HG02610 (cell line): ENCODE results near the gene CKMT1B.
"Not testable (repeated sequence)": the region's sequence is repeated elsewhere in the genome, so short reads cannot be mapped to it uniquely, and the experiment has no call there.

Source experiments
- ATAC-seq: cut with Tn5 transposase; IDR thresholded peaks from one replicate; pipeline ENCODE4 v1.9.1; 2021; ENCODE audit warnings: mild to moderate bottlenecking, moderate library complexity; ENCODE audit not compliant: unreplicated experiment

Gene CKMT1B

DNA sequence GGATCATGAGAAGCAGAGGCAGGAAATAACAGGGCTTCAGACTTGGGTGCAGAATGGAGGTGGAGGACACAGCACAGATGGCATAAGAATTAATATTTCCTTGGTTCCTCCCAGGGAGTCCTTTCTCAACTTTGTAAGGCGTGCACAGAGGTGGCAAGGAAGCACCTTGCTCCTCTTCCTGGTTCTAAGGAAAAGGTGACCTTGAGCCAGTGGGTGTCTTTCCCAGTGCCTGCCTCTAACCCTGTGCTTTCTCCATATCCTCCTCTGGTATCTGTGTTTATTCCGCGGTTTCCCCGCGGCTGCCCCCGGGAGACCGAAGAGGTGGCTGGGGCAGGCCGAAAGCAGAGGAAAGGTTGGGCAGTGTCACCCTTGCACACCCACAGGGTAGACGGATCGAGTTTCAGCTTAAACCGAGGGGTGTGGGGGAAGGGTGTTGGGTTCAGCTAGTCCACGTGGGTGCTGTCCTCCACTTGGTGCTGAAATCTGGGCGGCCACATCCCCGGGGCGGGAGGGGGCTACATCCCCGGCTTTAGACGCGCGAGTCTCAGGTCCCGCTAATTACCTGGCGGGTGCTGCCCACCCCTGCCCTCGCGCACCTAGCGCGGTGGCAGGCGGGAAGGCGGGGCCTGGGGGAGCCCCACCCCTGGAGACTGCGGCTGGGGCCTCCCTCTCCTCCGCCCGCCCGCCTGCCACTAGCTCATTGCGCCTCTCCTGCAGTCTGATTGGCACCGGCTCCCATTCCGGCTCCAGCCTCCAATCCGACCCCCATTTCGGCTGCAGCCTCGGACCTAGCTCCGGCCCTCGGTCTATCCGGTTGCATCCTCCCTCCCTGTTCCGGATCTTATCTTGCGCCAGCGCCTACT is at the start of gene CKMT1B:
Gene CKMT1B (plus strand): TSS at position 700 of the 863 bp plus-strand sequence. CDS start 192 bp downstream, outside the sequence.
- ATAC-seq, result not testable (repeated sequence)

DNA sequence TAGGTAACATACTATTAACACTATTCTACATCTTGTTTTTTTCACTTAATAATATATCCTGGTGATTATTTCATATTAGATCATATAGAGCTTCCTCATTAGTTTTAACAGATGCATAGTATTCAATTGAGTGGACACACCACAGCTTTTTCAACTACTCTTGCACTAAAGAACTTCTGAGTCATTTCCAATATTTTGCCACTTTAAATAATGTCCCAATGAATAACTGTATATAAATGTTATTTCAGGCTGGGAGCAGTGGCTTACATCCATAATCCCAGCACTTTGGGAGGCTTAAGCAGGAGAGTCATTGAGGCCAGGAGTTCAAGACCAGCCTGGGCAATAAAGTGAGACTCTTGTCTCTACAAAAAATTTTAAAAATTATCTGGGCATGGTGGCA is 49.6 kb upstream of the CKMT1B start:
- no peak for ATAC-seq

DNA sequence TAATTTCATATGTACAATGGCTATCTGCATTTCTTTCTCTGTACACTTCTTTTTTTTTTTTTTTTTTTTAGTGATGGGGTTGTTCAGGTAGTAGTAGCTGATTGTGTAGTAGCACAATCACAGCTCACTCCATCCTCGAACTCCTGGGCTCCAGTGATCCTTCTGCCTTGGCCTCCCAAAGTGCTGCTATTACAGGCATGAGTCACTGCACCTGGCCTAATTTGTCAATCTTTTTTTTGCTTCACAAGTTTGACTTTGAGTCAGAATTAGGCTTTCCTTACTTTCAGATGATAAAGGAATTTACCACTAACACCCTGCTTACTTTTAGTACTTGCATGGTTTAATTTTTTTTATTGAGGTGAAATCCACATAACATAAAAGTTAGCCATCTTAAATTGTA is 48.4 kb upstream of the CKMT1B start:
- no peak for ATAC-seq

DNA sequence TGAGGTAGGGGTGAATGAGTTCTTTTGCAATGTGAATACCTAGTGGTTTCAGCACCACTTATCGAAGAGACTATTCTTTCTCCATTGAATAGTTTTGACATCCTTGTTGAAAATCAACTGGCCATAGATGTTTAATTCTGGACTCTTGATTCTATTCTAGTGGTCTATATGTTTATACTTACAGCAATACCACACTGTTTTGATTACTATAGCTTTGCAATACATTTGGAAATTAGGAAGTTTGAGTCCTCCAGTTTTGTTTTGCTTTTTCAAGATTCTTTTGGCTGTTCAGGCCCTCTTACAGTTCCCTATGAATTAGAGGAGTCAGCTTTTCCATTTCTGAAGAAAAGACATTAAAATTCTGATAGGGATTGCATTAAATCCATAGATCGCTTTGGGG is 46.3 kb upstream of the CKMT1B start:
- ATAC-seq, result no peak

- no peak for ATAC-seq
Measured at GRCh38 chr15:43550527-43551363, 43.1 kb upstream of the CKMT1B start.

- no peak for ATAC-seq
Measured at GRCh38 chr15:43552256-43552655, 41.6 kb upstream of the CKMT1B start.

- ATAC-seq, result no peak
Measured at GRCh38 chr15:43552986-43553385, 40.8 kb upstream of the CKMT1B start.

DNA sequence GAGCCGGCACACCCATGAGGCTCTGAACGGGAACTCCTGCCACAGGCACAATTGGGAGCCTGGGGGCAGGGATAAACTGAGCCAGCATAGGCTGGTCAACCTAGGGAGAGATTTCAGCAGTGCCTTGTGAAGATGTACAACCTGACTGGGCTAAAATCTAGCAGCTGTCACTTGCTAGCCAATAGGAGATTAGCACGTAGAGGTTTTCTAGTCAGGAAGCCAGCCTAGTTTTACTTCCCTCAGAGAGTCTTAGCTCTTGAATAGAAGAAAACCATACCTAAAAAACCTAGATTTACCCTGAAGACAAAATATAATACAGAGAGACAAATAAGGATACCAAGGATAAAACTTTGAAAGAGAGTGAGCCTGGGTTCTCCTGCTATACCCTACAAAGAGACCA is 31.1 kb upstream of the CKMT1B start:
- not testable (repeated sequence) for ATAC-seq

- not testable (repeated sequence) for ATAC-seq
Measured at GRCh38 chr15:43563793-43564192, 30.0 kb upstream of the CKMT1B start.

DNA sequence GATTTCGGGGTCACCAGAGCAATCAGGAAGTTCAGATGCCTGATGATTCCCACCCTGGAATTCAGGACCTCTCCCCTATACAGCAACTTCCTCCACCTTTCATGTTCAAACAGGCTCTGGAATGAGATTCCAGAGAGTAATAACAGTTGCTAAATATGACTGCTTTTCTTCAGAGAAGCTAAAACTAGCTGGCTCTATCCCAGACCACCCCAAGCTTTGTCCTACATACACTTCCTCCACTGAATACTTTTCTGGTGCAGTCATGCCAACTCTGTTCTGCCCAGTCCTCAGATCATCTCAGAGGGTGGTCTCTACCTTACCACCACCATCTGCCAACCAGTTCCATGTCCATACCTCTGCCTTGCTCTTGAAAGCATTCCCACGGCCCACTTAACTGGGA is 27.2 kb upstream of the CKMT1B start:
- ATAC-seq, result not testable (repeated sequence)

GRCh38 chr15:43574607-43575006 is 19.2 kb upstream of the CKMT1B start:
- not testable (repeated sequence) for ATAC-seq

GRCh38 chr15:43589778-43590466 is 3.9 kb upstream of the CKMT1B start, which contains the start of gene PPIP5K1:
Gene PPIP5K1 (minus strand): TSS chr15:43590208. CDS start chr15:43584504, 5,704 bp downstream.
- ATAC-seq, result peak; percentile 98

GRCh38 chr15:43592841-43593240 is 986 bp upstream of the CKMT1B start:
- not testable (repeated sequence) for ATAC-seq

DNA sequence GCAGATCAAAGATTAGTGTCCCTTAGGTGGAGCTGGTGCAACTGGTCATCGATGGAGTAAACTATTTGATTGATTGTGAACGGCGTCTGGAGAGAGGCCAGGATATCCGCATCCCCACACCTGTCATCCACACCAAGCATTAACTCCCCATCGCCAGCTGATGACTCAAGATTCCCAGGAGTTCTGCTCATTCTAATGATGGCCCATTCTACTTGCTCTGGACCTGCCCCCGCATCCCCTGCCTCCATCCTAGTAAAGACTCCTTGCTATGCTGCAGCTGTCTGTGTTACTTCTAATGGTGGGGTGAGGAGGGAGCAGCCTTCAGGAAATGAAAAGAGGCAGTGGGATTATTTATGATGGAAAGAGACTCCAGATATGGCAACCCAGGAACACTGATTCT is 5.3 kb downstream of the CKMT1B start:
- not testable (repeated sequence) for ATAC-seq

GRCh38 chr15:43600200-43600599 is 6.4 kb downstream of the CKMT1B start:
- not testable (repeated sequence) for ATAC-seq

GRCh38 chr15:43602233-43602632 is 8.4 kb downstream of the CKMT1B start:
- ATAC-seq, result not testable (repeated sequence)

GRCh38 chr15:43617750-43618149 is 23.9 kb downstream of the CKMT1B start:
- ATAC-seq, result not testable (repeated sequence)

- ATAC-seq, result not testable (repeated sequence)
Measured at GRCh38 chr15:43618700-43619099, 24.9 kb downstream of the CKMT1B start, which contains the start of gene STRC. Gene STRC (minus strand): TSS chr15:43618800. CDS start chr15:43618722, 78 bp downstream.

GRCh38 chr15:43622068-43622799 is 28.4 kb downstream of the CKMT1B start:
- ATAC-seq, result not testable (repeated sequence)

DNA sequence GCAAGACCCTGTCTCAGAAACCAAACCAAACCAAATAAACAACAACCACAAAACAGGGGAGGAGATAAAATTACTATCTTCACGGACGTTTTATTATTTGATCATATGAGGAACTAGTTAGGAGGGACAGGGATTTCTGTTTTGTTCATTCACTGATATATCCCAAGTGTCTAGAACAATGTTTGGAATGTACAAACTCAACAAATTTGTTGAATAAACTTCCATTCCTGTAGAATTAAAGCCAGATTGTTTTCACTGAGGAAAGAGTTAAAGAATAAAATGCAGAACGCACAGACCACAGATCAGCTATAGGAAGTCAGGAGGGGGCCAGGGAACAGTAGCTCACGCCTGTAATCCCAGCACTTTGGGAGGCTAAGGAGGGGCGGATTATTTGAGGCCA is 31.3 kb downstream of the CKMT1B start:
- ATAC-seq, result no peak
